Upper lobe of right lung (tissue), 1 donor: ENCODE measurements around the gene DCST1. TPM values are rescaled to one million over a fixed set of nuclear protein-coding genes. Genes with fewer than 3 reads are reported as not detected.
"Not testable (repeated sequence)": the region's sequence is repeated elsewhere in the genome, so short reads cannot be mapped to it uniquely, and the experiment has no call there.

Source experiments
- ATAC-seq: fragments of 200-7000 bp; cut with Tn5 transposase; one replicate; pipeline ENCODE4 v1.9.1; 2020; ENCODE audit warnings: mild to moderate bottlenecking, moderate library complexity
- DNase-seq: peaks from one replicate; pipeline ENCODE4 v3.0.0-alpha.2; 2020
- H3K27ac ChIP-seq: fragments of 200-600 bp; one replicate; pipeline ENCODE4 v1.8.0; 2022
- H3K27me3 ChIP-seq: fragments of 200-600 bp; one replicate; pipeline ENCODE4 v1.8.0; 2022; ENCODE audit warnings: mild to moderate bottlenecking
- H3K36me3 ChIP-seq: fragments of 200-600 bp; one replicate; pipeline ENCODE4 v1.8.0; 2022
- H3K4me1 ChIP-seq: fragments of 200-600 bp; one replicate; pipeline ENCODE4 v1.8.0; 2022
- H3K4me3 ChIP-seq: fragments of 200-600 bp; one replicate; pipeline ENCODE4 v1.8.0; 2022; ENCODE audit warnings: mild to moderate bottlenecking
- H3K9me3 ChIP-seq: fragments of 200-600 bp; one replicate; pipeline ENCODE4 v1.8.0; 2022
- CTCF ChIP-seq: fragments of 200-600 bp; IDR thresholded peaks from one replicate; pipeline ENCODE4 v1.8.0; 2022; ENCODE audit warnings: antibody characterized with exemption
- intact Hi-C: fragments of 100-400 bp; cut with DNase I; formaldehyde crosslinking; loops from one replicate; pipeline ENCODE4 v1.11.0; 2022
- long read RNA-seq: library from polyadenylated mRNA; unstranded; transcript quantifications from one replicate; pipeline ENCODE4 v2.0.0, GENCODE V29; 2021
- total RNA-seq: library from RNA; stranded (reverse); fragmentation: NEBNext Ultra II Directional; extraction: Animal tissue kit (Norgen Biotek cat#: 25700); gene quantifications from one replicate; pipeline ENCODE4 v1.2.1, GENCODE V29; 2021
- donor health status: DM: no; HTN: yes; CAD: no; lungs with severe emphysema.

Gene DCST1
- total RNA-seq, result not detected
- long read RNA-seq, result 0 reads

GRCh38 chr1:155033524-155033923, at the start of gene DCST1, which contains the start of gene DCST2:
Gene DCST1 (plus strand): TSS chr1:155033824. CDS start chr1:155034037, 213 bp downstream.
Gene DCST2 (minus strand): TSS chr1:155033781. CDS start chr1:155033701, 80 bp downstream.
- peaks cover 5% of the 10 kb centered on the region for H3K4me1 ChIP-seq
- no peak within 1 kb of the TSS for H3K4me3 ChIP-seq
- TF ChIP-seq CTCF, result no peak
- H3K27me3 ChIP-seq, result no peaks in the 10 kb centered on the region
- no peaks in the 10 kb centered on the region for H3K9me3 ChIP-seq
- DNase-seq, result no peak
- intact Hi-C loops, result no loop called here
- no peak within 1 kb of the TSS for H3K27ac ChIP-seq
- ATAC-seq, result no peak
- H3K36me3 ChIP-seq, result no peaks in the 10 kb centered on the region

- DNase-seq, H3K9me3 ChIP-seq, H3K27me3 ChIP-seq, H3K27ac ChIP-seq, ATAC-seq, H3K4me3 ChIP-seq, intact Hi-C loops: not testable (repeated sequence)
- peaks cover 35% of the 10 kb centered on the region for H3K36me3 ChIP-seq
- peaks cover 16% of the 10 kb centered on the region for H3K4me1 ChIP-seq
Measured at GRCh38 chr1:154986736-154987135, 46.9 kb upstream of the DCST1 start.

- H3K36me3 ChIP-seq, result peaks cover 35% of the 10 kb centered on the region
- no peak overlapping the region for H3K27ac ChIP-seq
- H3K27me3 ChIP-seq, result no peaks in the 10 kb centered on the region
- no peaks in the 10 kb centered on the region for H3K9me3 ChIP-seq
- no peak for TF ChIP-seq CTCF
- no peak overlapping the region for H3K4me3 ChIP-seq
- intact Hi-C loops, result no loop called here
- ATAC-seq (no peak), DNase-seq (peak; percentile 20)
- H3K4me1 ChIP-seq, result peaks cover 16% of the 10 kb centered on the region
Measured at GRCh38 chr1:154987326-154987725, 46.3 kb upstream of the DCST1 start.

GRCh38 chr1:154988058-154988954, 45.3 kb upstream of the DCST1 start:
- Histone ChIP-seq H3K9me3 (no peaks in the 10 kb centered on the region), H3K27me3 (no peaks in the 10 kb centered on the region), H3K27ac (no peak overlapping the region), H3K36me3 (peaks cover 35% of the 10 kb centered on the region), H3K4me3 (no peak overlapping the region), H3K4me1 (peaks cover 11% of the 10 kb centered on the region)
- TF ChIP-seq CTCF, result no peak
- DNase-seq (no peak), ATAC-seq (no peak)
- intact Hi-C loops, result no loop called here

- intact Hi-C loops, result no loop called here
- H3K4me3 ChIP-seq, result no peak overlapping the region
- peaks cover 35% of the 10 kb centered on the region for H3K36me3 ChIP-seq
- ATAC-seq, result no peak
- H3K9me3 ChIP-seq, result no peaks in the 10 kb centered on the region
- H3K4me1 ChIP-seq, result peaks cover 4% of the 10 kb centered on the region
- no peak for TF ChIP-seq CTCF
- DNase-seq, result no peak
- no peak overlapping the region for H3K27ac ChIP-seq
- no peaks in the 10 kb centered on the region for H3K27me3 ChIP-seq
Measured at GRCh38 chr1:154989195-154989860, 44.3 kb upstream of the DCST1 start.

- DNase-seq (peak; percentile 36), ATAC-seq (no peak)
- Histone ChIP-seq H3K36me3 (peaks cover 35% of the 10 kb centered on the region), H3K4me1 (peaks cover 3% of the 10 kb centered on the region), H3K27me3 (no peaks in the 10 kb centered on the region), H3K4me3 (no peak overlapping the region), H3K27ac (no peak overlapping the region), H3K9me3 (no peaks in the 10 kb centered on the region)
- no peak for TF ChIP-seq CTCF
- intact Hi-C loops, result no loop called here
Measured at GRCh38 chr1:154990276-154990675, 43.3 kb upstream of the DCST1 start.
